Adrenal gland (tissue), 5 donors: ENCODE results near the gene WFDC12.

ENCODE experiments used
- POLR2A ChIP-seq, 2 donors: fragments of 450-650 bp; IDR thresholded peaks; one replicate each; pipeline ENCODE4 v1.6.1; 2017; ENCODE audit warnings: antibody characterized with exemption in 2 of 2, mild to moderate bottlenecking in 2 of 2, moderate library complexity in 1 of 2
- TF ChIP-seq, protein P1 (sequence below), 6 experiments: fragments of 450-650 bp in 4 of 6; fragments of 200-600 bp in 2 of 6; sonication (generic) in 1 of 6; IDR thresholded peaks; 1 replicate in 5 of 6; 2 replicates in 1 of 6; pipeline versions ENCODE4 v1.5.1 to v1.8.0; 2016 to 2021; ENCODE audit warnings: antibody characterized with exemption in 6 of 6, mild to moderate bottlenecking in 2 of 6, moderate library complexity in 1 of 6
- donor health status: DM: no; HTN: no; CAD: no.

DNA sequence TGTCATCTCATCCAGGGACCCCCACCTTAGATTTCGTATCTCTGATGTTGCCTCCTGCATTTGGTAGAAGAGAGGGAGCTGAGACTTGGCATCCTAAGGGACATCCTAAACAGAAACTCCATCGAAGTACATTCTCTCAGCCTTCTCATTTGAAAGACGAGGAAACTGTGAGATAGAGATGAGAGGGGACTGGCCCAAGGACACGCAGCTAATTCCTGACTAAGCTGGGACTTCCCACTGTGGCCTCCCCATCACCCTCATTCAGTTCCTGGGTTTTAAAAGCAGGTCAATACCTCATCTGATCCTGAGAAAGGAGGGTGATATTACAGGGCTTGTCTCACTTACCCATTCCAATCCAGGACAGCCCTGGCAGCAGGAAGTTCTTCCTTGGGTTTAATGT, 8.4 kb downstream of the WFDC12 start:
- TF ChIP-seq, protein P1, sequence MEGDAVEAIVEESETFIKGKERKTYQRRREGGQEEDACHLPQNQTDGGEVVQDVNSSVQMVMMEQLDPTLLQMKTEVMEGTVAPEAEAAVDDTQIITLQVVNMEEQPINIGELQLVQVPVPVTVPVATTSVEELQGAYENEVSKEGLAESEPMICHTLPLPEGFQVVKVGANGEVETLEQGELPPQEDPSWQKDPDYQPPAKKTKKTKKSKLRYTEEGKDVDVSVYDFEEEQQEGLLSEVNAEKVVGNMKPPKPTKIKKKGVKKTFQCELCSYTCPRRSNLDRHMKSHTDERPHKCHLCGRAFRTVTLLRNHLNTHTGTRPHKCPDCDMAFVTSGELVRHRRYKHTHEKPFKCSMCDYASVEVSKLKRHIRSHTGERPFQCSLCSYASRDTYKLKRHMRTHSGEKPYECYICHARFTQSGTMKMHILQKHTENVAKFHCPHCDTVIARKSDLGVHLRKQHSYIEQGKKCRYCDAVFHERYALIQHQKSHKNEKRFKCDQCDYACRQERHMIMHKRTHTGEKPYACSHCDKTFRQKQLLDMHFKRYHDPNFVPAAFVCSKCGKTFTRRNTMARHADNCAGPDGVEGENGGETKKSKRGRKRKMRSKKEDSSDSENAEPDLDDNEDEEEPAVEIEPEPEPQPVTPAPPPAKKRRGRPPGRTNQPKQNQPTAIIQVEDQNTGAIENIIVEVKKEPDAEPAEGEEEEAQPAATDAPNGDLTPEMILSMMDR (IDR thresholded peaks at IDR 0.05): no peak
- no peak for TF ChIP-seq POLR2A (IDR thresholded peaks at IDR 0.05)
